HEK293 (cell line): Measurements from ENCODE around the gene ZRANB1.

ENCODE experiments used
- CTCF ChIA-PET: fragments of 350-600 bp; formaldehyde crosslinking; extraction: SDS; loops from one replicate; lab custom pipeline; 2021; ENCODE audit warnings: antibody characterized with exemption; lab: Yijun Ruan, JAX
- POLR2A ChIA-PET: fragments of 300-600 bp; formaldehyde crosslinking; extraction: SDS; loops from one replicate; lab custom pipeline; 2020; ENCODE audit warnings: antibody characterized with exemption, inconsistent platforms; lab: Yijun Ruan, JAX
- H3K27ac ChIP-seq: fragments of 200-500 bp; sonication (Bioruptor generic); 2 replicates; pipeline ENCODE4 v1.5.1; 2014; ENCODE audit warnings: low read depth, low read length, control low read depth, inconsistent platforms; ENCODE audit errors: extremely low read depth
- H3K36me3 ChIP-seq, 2 experiments: fragments of 200-500 bp in 1 of 2; sonication (Bioruptor generic) in 1 of 2; 1 replicate in 1 of 2; 2 replicates in 1 of 2; pipeline ENCODE4 v1.5.1; 2014 to 2017; ENCODE audit warnings: inconsistent platforms in 2 of 2, low read length in 2 of 2; ENCODE audit not compliant: control insufficient read depth in 2 of 2, insufficient read depth in 1 of 2
- H3K4me1 ChIP-seq: fragments of 200-500 bp; sonication (Bioruptor generic); 2 replicates; pipeline ENCODE4 v1.5.1; 2014; ENCODE audit warnings: mild to moderate bottlenecking, low read length, inconsistent platforms; ENCODE audit not compliant: control insufficient read depth, insufficient read depth
- H3K4me3 ChIP-seq: 2 replicates; pipeline ENCODE4 v1.5.1; 2011; ENCODE audit warnings: low read depth, mild to moderate bottlenecking, control low read depth, low read length, moderate library complexity
- H3K9me3 ChIP-seq: fragments of 200-500 bp; sonication (Bioruptor generic); 2 replicates; pipeline ENCODE4 v1.5.1; 2014; ENCODE audit warnings: low read depth, low read length, inconsistent platforms; ENCODE audit not compliant: control insufficient read depth, insufficient read depth
- EGR2 ChIP-seq: fragments of 450-650 bp; formaldehyde crosslinking; IDR thresholded peaks from 2 replicates; pipeline ENCODE4 v1.5.1; 2016; ENCODE audit warnings: low read depth, missing biosample characterization, missing genetic modification characterization
- FEZF1 ChIP-seq: fragments of 450-650 bp; formaldehyde crosslinking; IDR thresholded peaks from 2 replicates; pipeline ENCODE4 v1.5.1; 2016; ENCODE audit warnings: missing biosample characterization, missing genetic modification characterization
- GFI1B ChIP-seq: fragments of 450-650 bp; formaldehyde crosslinking; IDR thresholded peaks from 2 replicates; pipeline ENCODE4 v1.5.1; 2016; ENCODE audit warnings: missing biosample characterization, missing genetic modification characterization
- GLI2 ChIP-seq: fragments of 450-650 bp; formaldehyde crosslinking; IDR thresholded peaks from 2 replicates; pipeline ENCODE4; 2017; ENCODE audit warnings: missing biosample characterization, missing genetic modification characterization, low read depth, borderline replicate concordance
- MEIS1 ChIP-seq: sonication (generic); formaldehyde crosslinking; IDR thresholded peaks from 2 replicates; pipeline ENCODE4 v1.8.1; 2022; ENCODE audit warnings: missing genetic modification reagents, mild to moderate bottlenecking, borderline replicate concordance
- PRDM1 ChIP-seq: fragments of 450-650 bp; formaldehyde crosslinking; IDR thresholded peaks from 2 replicates; pipeline ENCODE4; 2016; ENCODE audit warnings: missing biosample characterization, missing genetic modification characterization
- SCRT2 ChIP-seq: fragments of 450-650 bp; formaldehyde crosslinking; IDR thresholded peaks from 2 replicates; pipeline ENCODE4 v1.5.1; 2016; ENCODE audit warnings: missing biosample characterization, missing genetic modification characterization
- ZBTB7A ChIP-seq: fragments of 450-650 bp; formaldehyde crosslinking; IDR thresholded peaks from 2 replicates; pipeline ENCODE4 v1.5.1; 2016; ENCODE audit warnings: low read depth, missing biosample characterization, missing genetic modification characterization
- ZNF121 ChIP-seq: fragments of 450-650 bp; formaldehyde crosslinking; IDR thresholded peaks from 2 replicates; pipeline ENCODE4 v1.5.1; 2016; ENCODE audit warnings: missing biosample characterization, missing genetic modification characterization
- ZNF169 ChIP-seq: fragments of 450-650 bp; formaldehyde crosslinking; IDR thresholded peaks from 2 replicates; pipeline ENCODE4 v1.5.1; 2016; ENCODE audit warnings: missing biosample characterization, missing genetic modification characterization
- ZNF423 ChIP-seq: fragments of 450-650 bp; formaldehyde crosslinking; IDR thresholded peaks from 2 replicates; pipeline ENCODE4 v1.5.1; 2016; ENCODE audit warnings: missing biosample characterization, missing genetic modification characterization
- ZNF473 ChIP-seq: fragments of 450-650 bp; formaldehyde crosslinking; IDR thresholded peaks from 2 replicates; pipeline ENCODE4 v1.5.1; 2017; ENCODE audit warnings: missing biosample characterization, missing genetic modification characterization
- ZNF549 ChIP-seq: fragments of 450-650 bp; IDR thresholded peaks from 2 replicates; pipeline ENCODE4 v1.5.1; 2018; ENCODE audit warnings: missing biosample characterization, missing genetic modification characterization, mild to moderate bottlenecking, inconsistent platforms, moderate library complexity
- ZNF558 ChIP-seq: fragments of 450-650 bp; formaldehyde crosslinking; IDR thresholded peaks from 2 replicates; pipeline ENCODE4 v1.5.1; 2016; ENCODE audit warnings: missing biosample characterization, missing genetic modification characterization
- ZNF792 ChIP-seq: fragments of 450-650 bp; formaldehyde crosslinking; IDR thresholded peaks from 2 replicates; pipeline ENCODE4 v1.5.1; 2016; ENCODE audit warnings: missing biosample characterization, missing genetic modification characterization
- TF ChIP-seq, protein P1 (sequence below): IDR thresholded peaks from 2 replicates; pipeline ENCODE4 v1.6.1; 2011; ENCODE audit warnings: mild to moderate bottlenecking, low read depth, low read length, borderline replicate concordance
- TF ChIP-seq, protein P2 (sequence below): fragments of 450-650 bp; formaldehyde crosslinking; optimal IDR thresholded peaks from 2 replicates; pipeline ENCODE3; 2016; ENCODE audit warnings: missing biosample characterization, mild to moderate bottlenecking, missing genetic modification characterization
- TF ChIP-seq, protein P3 (sequence below): fragments of 450-650 bp; formaldehyde crosslinking; IDR thresholded peaks from 2 replicates; pipeline ENCODE4 v1.5.1; 2016; ENCODE audit warnings: missing biosample characterization, missing genetic modification characterization
- TF ChIP-seq, protein P4 (sequence below): fragments of 450-650 bp; formaldehyde crosslinking; IDR thresholded peaks from 2 replicates; pipeline ENCODE4 v1.5.1; 2017; ENCODE audit warnings: missing biosample characterization, missing genetic modification characterization
- TF ChIP-seq, protein P5 (sequence below): fragments of 450-650 bp; formaldehyde crosslinking; conservative IDR thresholded peaks from 2 replicates; pipeline ENCODE4 v1.5.1; 2016; ENCODE audit warnings: low read depth, missing biosample characterization, missing genetic modification characterization
- TF ChIP-seq, protein P6 (sequence below): fragments of 450-650 bp; formaldehyde crosslinking; IDR thresholded peaks from 2 replicates; pipeline ENCODE4 v1.5.1; 2016; ENCODE audit warnings: missing biosample characterization, missing genetic modification characterization
- TF ChIP-seq, protein P7 (sequence below): fragments of 450-650 bp; formaldehyde crosslinking; IDR thresholded peaks from 2 replicates; pipeline ENCODE4 v1.5.1; 2016; ENCODE audit warnings: missing biosample characterization, missing genetic modification characterization
- TF ChIP-seq, protein P8 (sequence below): fragments of 450-650 bp; formaldehyde crosslinking; IDR thresholded peaks from 2 replicates; pipeline ENCODE4 v1.5.1; 2016; ENCODE audit warnings: missing biosample characterization, missing genetic modification characterization

ZRANB1 gene

DNA sequence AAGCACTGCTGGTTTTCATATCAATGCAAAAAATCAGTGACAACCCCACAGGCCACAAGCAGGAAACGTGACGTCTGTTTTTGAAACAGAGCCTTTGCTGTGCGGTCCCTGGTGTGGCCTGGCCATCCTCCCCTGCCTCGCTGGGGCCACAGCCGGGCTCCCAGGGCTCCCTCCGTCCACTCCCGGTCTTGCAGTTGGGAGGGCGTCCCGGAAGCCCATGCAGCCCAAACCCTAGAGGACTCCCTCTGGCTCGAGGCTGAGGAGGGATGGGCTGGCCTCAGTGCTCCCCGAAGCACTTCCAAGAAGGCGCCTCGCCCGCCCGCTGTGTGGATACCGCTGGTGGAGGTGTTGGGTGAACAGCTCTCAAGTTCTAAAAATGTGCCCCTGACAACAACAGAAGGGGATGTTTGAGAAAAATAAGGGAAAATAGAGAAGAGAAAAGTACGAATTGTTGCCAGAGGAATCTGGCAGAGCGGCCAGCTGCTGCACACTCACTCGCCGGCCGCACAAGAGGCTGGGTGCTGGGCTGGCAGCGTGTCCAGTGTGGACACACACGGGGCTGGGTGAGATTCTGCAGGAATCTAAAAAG is 73.5 kb downstream of the ZRANB1 start:
- no peak overlapping the region for H3K27ac ChIP-seq
- POLR2A ChIA-PET, result no interaction called here
- TF ChIP-seq ZBTB7A (no peak), ZNF121 (no peak), ZNF792 (tag by site-specific recombination) (no peak), GLI2 (tag by site-specific recombination) (no peak), ZNF169 (tag by site-specific recombination) (no peak), ZNF558 (no peak), MEIS1 (no peak), EGR2 (tag by site-specific recombination) (no peak), PRDM1 (tag by site-specific recombination) (no peak), ZNF473 (tag by site-specific recombination) (no peak), ZNF549 (tag by site-specific recombination) (no peak), SCRT2 (tag by site-specific recombination) (no peak)
- TF ChIP-seq, protein P1, sequence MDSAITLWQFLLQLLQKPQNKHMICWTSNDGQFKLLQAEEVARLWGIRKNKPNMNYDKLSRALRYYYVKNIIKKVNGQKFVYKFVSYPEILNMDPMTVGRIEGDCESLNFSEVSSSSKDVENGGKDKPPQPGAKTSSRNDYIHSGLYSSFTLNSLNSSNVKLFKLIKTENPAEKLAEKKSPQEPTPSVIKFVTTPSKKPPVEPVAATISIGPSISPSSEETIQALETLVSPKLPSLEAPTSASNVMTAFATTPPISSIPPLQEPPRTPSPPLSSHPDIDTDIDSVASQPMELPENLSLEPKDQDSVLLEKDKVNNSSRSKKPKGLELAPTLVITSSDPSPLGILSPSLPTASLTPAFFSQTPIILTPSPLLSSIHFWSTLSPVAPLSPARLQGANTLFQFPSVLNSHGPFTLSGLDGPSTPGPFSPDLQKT, result no peak
- TF ChIP-seq, protein P2, sequence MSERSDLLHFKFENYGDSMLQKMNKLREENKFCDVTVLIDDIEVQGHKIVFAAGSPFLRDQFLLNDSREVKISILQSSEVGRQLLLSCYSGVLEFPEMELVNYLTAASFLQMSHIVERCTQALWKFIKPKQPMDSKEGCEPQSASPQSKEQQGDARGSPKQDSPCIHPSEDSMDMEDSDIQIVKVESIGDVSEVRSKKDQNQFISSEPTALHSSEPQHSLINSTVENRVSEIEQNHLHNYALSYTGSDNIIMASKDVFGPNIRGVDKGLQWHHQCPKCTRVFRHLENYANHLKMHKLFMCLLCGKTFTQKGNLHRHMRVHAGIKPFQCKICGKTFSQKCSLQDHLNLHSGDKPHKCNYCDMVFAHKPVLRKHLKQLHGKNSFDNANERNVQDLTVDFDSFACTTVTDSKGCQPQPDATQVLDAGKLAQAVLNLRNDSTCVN (tag by site-specific recombination), result no peak
- TF ChIP-seq, protein P3, sequence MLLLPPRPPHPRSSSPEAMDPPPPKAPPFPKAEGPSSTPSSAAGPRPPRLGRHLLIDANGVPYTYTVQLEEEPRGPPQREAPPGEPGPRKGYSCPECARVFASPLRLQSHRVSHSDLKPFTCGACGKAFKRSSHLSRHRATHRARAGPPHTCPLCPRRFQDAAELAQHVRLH (tag by site-specific recombination), result no peak
- TF ChIP-seq, protein P4, sequence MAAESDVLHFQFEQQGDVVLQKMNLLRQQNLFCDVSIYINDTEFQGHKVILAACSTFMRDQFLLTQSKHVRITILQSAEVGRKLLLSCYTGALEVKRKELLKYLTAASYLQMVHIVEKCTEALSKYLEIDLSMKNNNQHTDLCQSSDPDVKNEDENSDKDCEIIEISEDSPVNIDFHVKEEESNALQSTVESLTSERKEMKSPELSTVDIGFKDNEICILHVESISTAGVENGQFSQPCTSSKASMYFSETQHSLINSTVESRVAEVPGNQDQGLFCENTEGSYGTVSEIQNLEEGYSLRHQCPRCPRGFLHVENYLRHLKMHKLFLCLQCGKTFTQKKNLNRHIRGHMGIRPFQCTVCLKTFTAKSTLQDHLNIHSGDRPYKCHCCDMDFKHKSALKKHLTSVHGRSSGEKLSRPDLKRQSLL (tag by site-specific recombination), result no peak
- TF ChIP-seq, protein P5, sequence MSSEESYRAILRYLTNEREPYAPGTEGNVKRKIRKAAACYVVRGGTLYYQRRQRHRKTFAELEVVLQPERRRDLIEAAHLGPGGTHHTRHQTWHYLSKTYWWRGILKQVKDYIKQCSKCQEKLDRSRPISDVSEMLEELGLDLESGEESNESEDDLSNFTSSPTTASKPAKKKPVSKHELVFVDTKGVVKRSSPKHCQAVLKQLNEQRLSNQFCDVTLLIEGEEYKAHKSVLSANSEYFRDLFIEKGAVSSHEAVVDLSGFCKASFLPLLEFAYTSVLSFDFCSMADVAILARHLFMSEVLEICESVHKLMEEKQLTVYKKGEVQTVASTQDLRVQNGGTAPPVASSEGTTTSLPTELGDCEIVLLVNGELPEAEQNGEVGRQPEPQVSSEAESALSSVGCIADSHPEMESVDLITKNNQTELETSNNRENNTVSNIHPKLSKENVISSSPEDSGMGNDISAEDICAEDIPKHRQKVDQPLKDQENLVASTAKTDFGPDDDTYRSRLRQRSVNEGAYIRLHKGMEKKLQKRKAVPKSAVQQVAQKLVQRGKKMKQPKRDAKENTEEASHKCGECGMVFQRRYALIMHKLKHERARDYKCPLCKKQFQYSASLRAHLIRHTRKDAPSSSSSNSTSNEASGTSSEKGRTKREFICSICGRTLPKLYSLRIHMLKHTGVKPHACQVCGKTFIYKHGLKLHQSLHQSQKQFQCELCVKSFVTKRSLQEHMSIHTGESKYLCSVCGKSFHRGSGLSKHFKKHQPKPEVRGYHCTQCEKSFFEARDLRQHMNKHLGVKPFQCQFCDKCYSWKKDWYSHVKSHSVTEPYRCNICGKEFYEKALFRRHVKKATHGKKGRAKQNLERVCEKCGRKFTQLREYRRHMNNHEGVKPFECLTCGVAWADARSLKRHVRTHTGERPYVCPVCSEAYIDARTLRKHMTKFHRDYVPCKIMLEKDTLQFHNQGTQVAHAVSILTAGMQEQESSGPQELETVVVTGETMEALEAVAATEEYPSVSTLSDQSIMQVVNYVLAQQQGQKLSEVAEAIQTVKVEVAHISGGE (tag by site-specific recombination), result no peak
- no peak overlapping the region for H3K4me3 ChIP-seq
- peaks cover 0 to 37% of the 10 kb centered on the region in 2 experiments; a peak in 2 of 3 replicates for H3K36me3 ChIP-seq
- no peaks in the 10 kb centered on the region; the same call in 1 of the 2 replicates for H3K4me1 ChIP-seq
- no peaks in the 10 kb centered on the region for H3K9me3 ChIP-seq
- CTCF ChIA-PET, result no interaction called here

DNA sequence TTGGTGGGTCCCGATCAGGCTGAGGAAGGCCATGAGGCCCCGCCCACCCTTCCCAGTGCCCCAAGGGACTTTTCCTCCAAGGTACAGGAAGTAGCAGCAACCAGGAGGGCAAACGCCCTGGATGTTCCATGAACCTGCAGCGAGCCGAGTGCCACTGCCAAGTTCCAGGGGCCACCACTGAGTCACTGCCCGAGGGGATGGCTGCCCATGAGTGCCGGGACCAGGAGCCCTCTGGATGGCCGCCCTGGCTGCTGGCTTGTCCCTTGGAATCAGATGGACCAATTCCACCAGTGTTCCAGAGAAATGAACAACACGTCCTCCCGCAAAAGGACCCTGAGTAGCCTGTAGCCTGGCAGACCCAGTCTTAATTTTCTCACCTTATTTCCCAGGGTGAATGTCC is 74.2 kb downstream of the ZRANB1 start:
- ChIA-PET POLR2A (no interaction called here), CTCF (interaction anchor here (1.7 kb wide), 1 partner anchor 32 kb away, joined by 8 read pairs; no protein-coding TSS in a partner anchor)
- H3K4me1 ChIP-seq, result no peaks in the 10 kb centered on the region; the same call in 1 of the 2 replicates
- no peak overlapping the region for H3K4me3 ChIP-seq
- peaks cover 0 to 43% of the 10 kb centered on the region in 2 experiments; a peak in 2 of 3 replicates for H3K36me3 ChIP-seq
- H3K27ac ChIP-seq, result no peak overlapping the region
- H3K9me3 ChIP-seq, result no peaks in the 10 kb centered on the region
- TF ChIP-seq, protein P6, sequence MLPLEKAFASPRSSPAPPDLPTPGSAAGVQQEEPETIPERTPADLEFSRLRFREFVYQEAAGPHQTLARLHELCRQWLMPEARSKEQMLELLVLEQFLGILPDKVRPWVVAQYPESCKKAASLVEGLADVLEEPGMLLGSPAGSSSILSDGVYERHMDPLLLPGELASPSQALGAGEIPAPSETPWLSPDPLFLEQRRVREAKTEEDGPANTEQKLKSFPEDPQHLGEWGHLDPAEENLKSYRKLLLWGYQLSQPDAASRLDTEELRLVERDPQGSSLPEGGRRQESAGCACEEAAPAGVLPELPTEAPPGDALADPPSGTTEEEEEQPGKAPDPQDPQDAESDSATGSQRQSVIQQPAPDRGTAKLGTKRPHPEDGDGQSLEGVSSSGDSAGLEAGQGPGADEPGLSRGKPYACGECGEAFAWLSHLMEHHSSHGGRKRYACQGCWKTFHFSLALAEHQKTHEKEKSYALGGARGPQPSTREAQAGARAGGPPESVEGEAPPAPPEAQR (tag by site-specific recombination), result no peak
- TF ChIP-seq GFI1B, result no peak
- TF ChIP-seq, protein P7, sequence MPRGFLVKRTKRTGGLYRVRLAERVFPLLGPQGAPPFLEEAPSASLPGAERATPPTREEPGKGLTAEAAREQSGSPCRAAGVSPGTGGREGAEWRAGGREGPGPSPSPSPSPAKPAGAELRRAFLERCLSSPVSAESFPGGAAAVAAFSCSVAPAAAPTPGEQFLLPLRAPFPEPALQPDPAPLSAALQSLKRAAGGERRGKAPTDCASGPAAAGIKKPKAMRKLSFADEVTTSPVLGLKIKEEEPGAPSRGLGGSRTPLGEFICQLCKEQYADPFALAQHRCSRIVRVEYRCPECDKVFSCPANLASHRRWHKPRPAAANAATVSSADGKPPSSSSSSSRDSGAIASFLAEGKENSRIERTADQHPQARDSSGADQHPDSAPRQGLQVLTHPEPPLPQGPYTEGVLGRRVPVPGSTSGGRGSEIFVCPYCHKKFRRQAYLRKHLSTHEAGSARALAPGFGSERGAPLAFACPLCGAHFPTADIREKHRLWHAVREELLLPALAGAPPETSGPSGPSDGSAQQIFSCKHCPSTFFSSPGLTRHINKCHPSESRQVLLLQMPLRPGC, result no peak
- TF ChIP-seq, protein P8, sequence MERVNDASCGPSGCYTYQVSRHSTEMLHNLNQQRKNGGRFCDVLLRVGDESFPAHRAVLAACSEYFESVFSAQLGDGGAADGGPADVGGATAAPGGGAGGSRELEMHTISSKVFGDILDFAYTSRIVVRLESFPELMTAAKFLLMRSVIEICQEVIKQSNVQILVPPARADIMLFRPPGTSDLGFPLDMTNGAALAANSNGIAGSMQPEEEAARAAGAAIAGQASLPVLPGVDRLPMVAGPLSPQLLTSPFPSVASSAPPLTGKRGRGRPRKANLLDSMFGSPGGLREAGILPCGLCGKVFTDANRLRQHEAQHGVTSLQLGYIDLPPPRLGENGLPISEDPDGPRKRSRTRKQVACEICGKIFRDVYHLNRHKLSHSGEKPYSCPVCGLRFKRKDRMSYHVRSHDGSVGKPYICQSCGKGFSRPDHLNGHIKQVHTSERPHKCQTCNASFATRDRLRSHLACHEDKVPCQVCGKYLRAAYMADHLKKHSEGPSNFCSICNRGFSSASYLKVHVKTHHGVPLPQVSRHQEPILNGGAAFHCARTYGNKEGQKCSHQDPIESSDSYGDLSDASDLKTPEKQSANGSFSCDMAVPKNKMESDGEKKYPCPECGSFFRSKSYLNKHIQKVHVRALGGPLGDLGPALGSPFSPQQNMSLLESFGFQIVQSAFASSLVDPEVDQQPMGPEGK, result no peak
- no peak for TF ChIP-seq FEZF1 (tag by site-specific recombination)
- no peak for TF ChIP-seq ZNF423 (tag by site-specific recombination)
